Activated T-cell treated with anti-CD3 and anti-CD28 coated beads, Interleukin-2, amount 50 U/mL, for 24 hours (primary cell): ENCODE results near the gene SREK1.
A peak's percentile ranks its signal among the peaks of the same experiment; 100 is the strongest.

Experiments used
- DNase-seq: peaks from one replicate; pipeline ENCODE4 v3.0.0-alpha.2; 2020
- H3K27ac Mint-ChIP-seq: 2 replicates; pipeline ENCODE4 v1.8.0; 2020; ENCODE audit warnings: mild to moderate bottlenecking, mixed read lengths
- H3K27me3 Mint-ChIP-seq: 2 replicates; pipeline ENCODE4 v1.8.0; 2020; ENCODE audit warnings: mixed read lengths
- H3K36me3 Mint-ChIP-seq: 2 replicates; pipeline ENCODE4 v1.8.0; 2020; ENCODE audit warnings: low read depth, mixed read lengths
- H3K4me1 Mint-ChIP-seq: 2 replicates; pipeline ENCODE4 v1.8.0; 2020; ENCODE audit warnings: low read depth, mixed read lengths
- H3K4me3 Mint-ChIP-seq: 2 replicates; pipeline ENCODE4 v1.8.0; 2020; ENCODE audit warnings: mild to moderate bottlenecking, moderate library complexity, mixed read lengths
- H3K9me3 Mint-ChIP-seq: 2 replicates; pipeline ENCODE4 v1.8.0; 2020; ENCODE audit warnings: mixed read lengths

Gene SREK1

GRCh38 chr5:66178799-66179198, 34.7 kb downstream of the SREK1 start:
- H3K36me3 Mint-ChIP-seq, result peaks cover 86% of the 10 kb centered on the region
- no peak for DNase-seq
- peaks cover 30% of the 10 kb centered on the region for H3K4me1 Mint-ChIP-seq
- no peaks in the 10 kb centered on the region for H3K9me3 Mint-ChIP-seq
- no peaks in the 10 kb centered on the region for H3K27me3 Mint-ChIP-seq
- H3K27ac Mint-ChIP-seq, result no peak overlapping the region
- H3K4me3 Mint-ChIP-seq, result no peak overlapping the region

DNA sequence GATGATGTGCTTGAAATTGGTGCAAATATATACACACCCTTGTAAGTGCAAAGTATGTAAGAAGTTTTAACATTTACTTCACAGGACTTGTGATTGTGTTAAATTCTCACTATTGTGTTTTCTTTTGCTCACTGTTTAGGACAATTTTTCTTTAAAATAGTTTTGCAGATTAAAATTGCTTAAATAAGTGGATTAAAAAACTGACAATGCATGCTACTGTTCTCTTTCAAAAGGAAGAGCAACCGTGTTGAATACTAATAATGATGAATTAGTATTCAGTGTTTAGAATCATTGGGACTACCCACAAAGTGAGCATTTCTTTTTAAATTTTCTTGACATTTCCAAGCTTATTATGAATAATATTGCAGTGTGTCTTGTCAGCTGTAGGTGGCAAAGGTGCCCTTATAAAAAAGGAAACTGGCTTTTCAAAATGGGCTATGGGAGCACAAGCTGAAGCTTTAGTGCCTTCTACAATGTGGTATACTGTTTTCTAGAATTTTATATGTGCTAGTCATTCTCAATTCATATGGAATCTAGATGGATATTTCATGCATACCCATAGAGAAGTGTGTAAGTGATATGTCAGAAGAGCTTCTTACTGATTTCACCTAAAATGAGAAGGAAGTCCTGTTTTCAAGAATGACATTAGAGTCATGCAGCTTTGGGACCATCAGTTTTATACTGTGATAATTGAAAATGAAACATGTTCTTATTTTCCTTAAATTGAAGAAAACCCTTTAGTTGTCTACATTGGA, 35.4 kb downstream of the SREK1 start:
- Mint-ChIP-seq H3K4me1 (peaks cover 29% of the 10 kb centered on the region), H3K36me3 (peaks cover 82% of the 10 kb centered on the region), H3K4me3 (no peak overlapping the region), H3K9me3 (no peaks in the 10 kb centered on the region), H3K27ac (peak overlapping the region; percentile 64), H3K27me3 (no peaks in the 10 kb centered on the region)
- no peak for DNase-seq

GRCh38 chr5:66180282-66181155, 36.4 kb downstream of the SREK1 start:
- Mint-ChIP-seq H3K9me3 (no peaks in the 10 kb centered on the region), H3K27me3 (no peaks in the 10 kb centered on the region), H3K27ac (peak overlapping the region; percentile 88), H3K36me3 (peaks cover 80% of the 10 kb centered on the region), H3K4me1 (peaks cover 26% of the 10 kb centered on the region), H3K4me3 (no peak overlapping the region)
- no peak for DNase-seq

DNA sequence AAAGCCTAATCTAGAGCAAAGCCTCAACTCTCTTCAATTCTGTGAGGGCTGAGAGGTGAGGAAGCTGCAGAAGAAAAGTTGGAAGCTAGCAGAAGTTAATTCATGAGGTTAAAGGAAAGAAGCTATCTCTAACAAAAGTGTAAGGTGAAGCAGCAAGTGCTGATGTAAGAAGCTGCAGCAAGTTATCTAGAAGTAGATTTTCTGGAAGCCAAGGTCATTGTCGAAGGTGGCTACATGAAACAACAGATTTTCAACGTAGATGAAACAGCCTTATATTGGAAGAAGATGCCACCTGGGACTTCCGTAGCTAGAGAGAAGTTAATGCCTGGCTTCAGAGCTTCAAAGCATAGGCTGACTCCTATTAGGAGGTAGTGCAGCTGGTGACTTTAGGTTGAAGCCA, 42.0 kb downstream of the SREK1 start:
- no peaks in the 10 kb centered on the region for H3K27me3 Mint-ChIP-seq
- peaks cover 2% of the 10 kb centered on the region for H3K4me1 Mint-ChIP-seq
- no peak overlapping the region for H3K27ac Mint-ChIP-seq
- no peaks in the 10 kb centered on the region for H3K9me3 Mint-ChIP-seq
- no peak for DNase-seq
- H3K36me3 Mint-ChIP-seq, result peaks cover 34% of the 10 kb centered on the region
- no peak overlapping the region for H3K4me3 Mint-ChIP-seq

DNA sequence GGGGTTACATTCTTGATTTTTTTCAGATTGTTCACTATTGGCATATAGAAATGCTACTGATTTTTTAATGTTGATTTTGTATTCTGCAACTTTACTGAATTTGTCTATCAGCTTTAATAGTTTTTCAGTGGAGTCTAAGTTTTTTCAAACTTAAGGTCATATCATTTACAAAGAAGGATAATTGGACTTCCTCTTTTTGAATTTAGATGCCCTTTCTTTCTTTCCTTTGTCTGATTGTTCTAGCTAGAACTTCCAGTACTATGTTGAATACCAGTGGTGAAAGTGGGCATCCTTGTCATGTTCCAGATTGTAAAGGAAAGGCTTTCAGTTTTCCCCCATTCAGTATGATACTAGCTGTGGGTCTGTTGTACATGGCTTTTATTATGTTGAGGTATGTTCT, 49.3 kb downstream of the SREK1 start:
- Mint-ChIP-seq H3K4me1 (no peaks in the 10 kb centered on the region), H3K4me3 (no peak overlapping the region), H3K27me3 (no peaks in the 10 kb centered on the region), H3K9me3 (no peaks in the 10 kb centered on the region), H3K36me3 (peaks cover 10% of the 10 kb centered on the region), H3K27ac (no peak overlapping the region)
- DNase-seq, result no peak

DNA sequence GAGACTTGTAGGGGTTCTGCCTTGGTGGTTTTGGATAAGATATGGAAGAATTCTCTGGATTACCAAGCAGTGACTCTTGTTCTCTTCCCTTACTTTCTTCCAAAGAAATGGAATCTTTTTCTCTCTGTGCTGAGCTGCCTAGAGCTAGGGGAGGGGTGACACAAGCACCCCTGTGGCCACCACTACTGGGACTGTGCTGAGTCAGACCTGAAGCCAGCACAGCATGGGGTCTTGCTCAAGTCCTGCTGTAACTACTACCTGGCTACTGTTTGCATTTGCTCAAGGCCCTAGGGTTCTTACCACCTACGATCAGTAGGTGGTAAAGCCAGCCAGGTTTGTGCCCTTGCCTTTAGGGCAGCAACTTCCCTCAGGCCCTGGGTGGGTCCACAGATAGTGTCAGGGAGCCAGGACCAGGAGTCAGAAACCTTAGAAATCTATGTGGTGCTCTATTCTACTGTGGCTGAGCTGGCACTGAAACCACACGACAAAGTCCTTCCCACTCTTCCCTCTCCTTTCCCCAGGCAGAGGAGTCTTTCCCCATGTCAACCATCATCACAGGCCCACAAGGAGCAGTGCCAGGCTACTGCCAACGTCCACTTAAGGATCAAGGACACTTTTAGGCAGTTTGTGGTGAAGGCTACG, 53.8 kb downstream of the SREK1 start:
- Mint-ChIP-seq H3K27ac (no peak overlapping the region), H3K9me3 (no peaks in the 10 kb centered on the region), H3K4me3 (no peak overlapping the region), H3K36me3 (peaks cover 14% of the 10 kb centered on the region), H3K27me3 (no peaks in the 10 kb centered on the region), H3K4me1 (no peaks in the 10 kb centered on the region)
- DNase-seq, result no peak

- Mint-ChIP-seq H3K4me1 (no peaks in the 10 kb centered on the region), H3K9me3 (no peaks in the 10 kb centered on the region), H3K27ac (no peak overlapping the region), H3K4me3 (no peak overlapping the region), H3K36me3 (peaks cover 14% of the 10 kb centered on the region), H3K27me3 (no peaks in the 10 kb centered on the region)
- DNase-seq, result no peak
Measured at GRCh38 chr5:66198837-66199236, 54.7 kb downstream of the SREK1 start.

DNA sequence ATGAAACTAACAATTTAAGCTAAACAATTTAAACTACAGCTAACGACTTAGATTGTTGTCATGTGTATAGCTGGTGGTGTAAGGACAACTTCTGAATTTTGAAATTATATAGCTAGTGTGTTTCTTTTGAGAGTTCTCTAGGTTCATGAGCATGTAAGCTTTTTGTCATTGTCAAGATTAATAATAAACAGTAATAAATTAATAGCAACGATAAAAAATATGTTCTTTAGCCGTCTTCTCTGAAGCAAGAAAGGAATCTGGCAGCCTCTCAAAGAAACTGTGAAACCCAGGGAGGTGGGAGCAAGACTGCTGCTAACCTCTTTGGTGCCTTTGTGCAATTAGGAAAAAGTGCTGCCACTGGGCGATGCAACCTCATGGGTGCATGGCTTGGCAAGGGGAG, 59.4 kb downstream of the SREK1 start:
- no peaks in the 10 kb centered on the region for H3K4me1 Mint-ChIP-seq
- no peaks in the 10 kb centered on the region for H3K27me3 Mint-ChIP-seq

DNA sequence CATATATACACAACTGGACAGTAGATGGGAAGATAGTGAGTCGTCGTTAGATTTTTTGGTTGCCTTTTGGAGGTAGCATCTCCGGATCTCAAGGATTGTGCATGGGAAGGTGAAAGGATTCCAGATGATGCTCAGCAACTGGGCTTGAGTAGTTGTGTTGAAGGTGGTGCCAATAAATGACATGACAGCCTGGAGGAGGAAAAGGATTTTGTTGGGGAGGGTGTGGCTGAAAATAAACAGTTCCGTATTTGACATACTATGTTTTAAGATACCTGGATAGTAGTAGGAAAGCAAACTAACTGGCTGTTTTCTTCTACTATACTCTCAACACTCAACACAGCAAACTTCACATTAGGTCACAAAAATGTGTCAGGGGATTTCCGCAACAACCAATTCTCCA, 62.4 kb downstream of the SREK1 start:
- Mint-ChIP-seq H3K27ac (no peak overlapping the region), H3K9me3 (no peaks in the 10 kb centered on the region), H3K4me3 (no peak overlapping the region), H3K4me1 (no peaks in the 10 kb centered on the region), H3K27me3 (no peaks in the 10 kb centered on the region), H3K36me3 (peaks cover 7% of the 10 kb centered on the region)
- DNase-seq, result no peak

More for the DNA sequence above, 59.4 kb downstream of the SREK1 start:
- no peak overlapping the region for H3K4me3 Mint-ChIP-seq
- H3K9me3 Mint-ChIP-seq, result no peaks in the 10 kb centered on the region
- no peak for DNase-seq
- peaks cover 7% of the 10 kb centered on the region for H3K36me3 Mint-ChIP-seq
- H3K27ac Mint-ChIP-seq, result no peak overlapping the region

GRCh38 chr5:66207800-66208561, 63.9 kb downstream of the SREK1 start:
- H3K36me3 Mint-ChIP-seq, result no peaks in the 10 kb centered on the region
- no peaks in the 10 kb centered on the region for H3K4me1 Mint-ChIP-seq
- no peak overlapping the region for H3K4me3 Mint-ChIP-seq
- no peaks in the 10 kb centered on the region for H3K9me3 Mint-ChIP-seq
- no peaks in the 10 kb centered on the region for H3K27me3 Mint-ChIP-seq
- H3K27ac Mint-ChIP-seq, result no peak overlapping the region
- no peak for DNase-seq

DNA sequence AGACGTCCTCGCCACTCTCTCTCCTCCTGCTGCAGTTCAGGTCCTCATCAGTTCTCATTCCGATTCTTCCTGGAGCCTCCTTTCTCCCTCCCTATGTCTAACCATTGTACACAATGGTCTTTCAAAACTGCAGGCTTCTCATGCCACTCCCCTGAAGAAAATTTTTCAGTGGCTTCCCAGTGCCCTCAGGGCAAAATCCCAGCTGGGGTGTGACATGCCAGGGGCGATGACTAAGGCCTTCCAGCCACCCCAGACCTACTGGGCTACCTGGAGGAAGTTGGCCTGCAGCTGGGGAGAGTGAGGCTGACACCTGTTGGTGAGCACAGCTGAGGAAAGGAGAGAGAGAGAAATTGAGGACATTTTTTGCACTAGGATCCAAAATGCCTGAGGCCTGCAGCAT, 65.2 kb downstream of the SREK1 start:
- no peak for DNase-seq
- no peak overlapping the region for H3K27ac Mint-ChIP-seq
- no peaks in the 10 kb centered on the region for H3K36me3 Mint-ChIP-seq
- no peaks in the 10 kb centered on the region for H3K9me3 Mint-ChIP-seq
- H3K4me3 Mint-ChIP-seq, result no peak overlapping the region
- no peaks in the 10 kb centered on the region for H3K27me3 Mint-ChIP-seq
- H3K4me1 Mint-ChIP-seq, result no peaks in the 10 kb centered on the region

GRCh38 chr5:66209794-66210193, 65.7 kb downstream of the SREK1 start:
- DNase-seq, result no peak
- H3K4me3 Mint-ChIP-seq, result no peak overlapping the region
- H3K27ac Mint-ChIP-seq, result no peak overlapping the region
- no peaks in the 10 kb centered on the region for H3K27me3 Mint-ChIP-seq
- no peaks in the 10 kb centered on the region for H3K36me3 Mint-ChIP-seq
- no peaks in the 10 kb centered on the region for H3K4me1 Mint-ChIP-seq
- H3K9me3 Mint-ChIP-seq, result no peaks in the 10 kb centered on the region

- Mint-ChIP-seq H3K36me3 (no peaks in the 10 kb centered on the region), H3K4me1 (no peaks in the 10 kb centered on the region), H3K4me3 (no peak overlapping the region), H3K27me3 (no peaks in the 10 kb centered on the region), H3K9me3 (no peaks in the 10 kb centered on the region), H3K27ac (no peak overlapping the region)
- DNase-seq, result no peak
Measured at GRCh38 chr5:66213533-66213932, 69.4 kb downstream of the SREK1 start.

DNA sequence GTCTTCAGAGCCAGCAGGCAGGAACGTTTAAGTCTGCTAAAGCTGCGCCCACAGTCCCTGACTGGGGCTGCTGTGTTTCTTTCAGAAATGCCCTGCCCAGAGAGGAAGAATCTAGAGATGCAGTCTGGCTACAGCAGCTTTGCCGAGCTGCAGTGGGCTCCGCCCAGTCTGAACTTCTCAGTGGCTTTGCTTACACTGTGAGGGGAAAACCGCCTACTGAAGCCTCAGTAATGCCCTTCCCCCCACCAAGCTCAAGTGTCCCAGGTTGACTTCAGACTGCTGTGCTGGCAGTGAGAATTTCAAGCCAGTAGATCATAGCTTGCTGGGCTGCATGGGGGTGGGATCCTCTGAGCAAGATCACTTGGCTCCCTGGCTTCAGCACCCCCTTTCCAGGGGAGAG, 78.4 kb downstream of the SREK1 start:
- H3K27ac Mint-ChIP-seq, result no peak overlapping the region
- no peaks in the 10 kb centered on the region for H3K9me3 Mint-ChIP-seq
- H3K36me3 Mint-ChIP-seq, result no peaks in the 10 kb centered on the region
- H3K27me3 Mint-ChIP-seq, result no peaks in the 10 kb centered on the region
- DNase-seq, result no peak
- no peaks in the 10 kb centered on the region for H3K4me1 Mint-ChIP-seq
- no peak overlapping the region for H3K4me3 Mint-ChIP-seq
